GM19452 (cell line): ENCODE data around the gene SCMH1.
"Not testable (repeated sequence)": the region's sequence is repeated elsewhere in the genome, so short reads cannot be mapped to it uniquely, and the experiment has no call there.

ENCODE experiments used
- ATAC-seq: cut with Tn5 transposase; IDR thresholded peaks from one replicate; pipeline ENCODE4 v1.9.1; 2021; ENCODE audit not compliant: unreplicated experiment

The SCMH1 gene

DNA sequence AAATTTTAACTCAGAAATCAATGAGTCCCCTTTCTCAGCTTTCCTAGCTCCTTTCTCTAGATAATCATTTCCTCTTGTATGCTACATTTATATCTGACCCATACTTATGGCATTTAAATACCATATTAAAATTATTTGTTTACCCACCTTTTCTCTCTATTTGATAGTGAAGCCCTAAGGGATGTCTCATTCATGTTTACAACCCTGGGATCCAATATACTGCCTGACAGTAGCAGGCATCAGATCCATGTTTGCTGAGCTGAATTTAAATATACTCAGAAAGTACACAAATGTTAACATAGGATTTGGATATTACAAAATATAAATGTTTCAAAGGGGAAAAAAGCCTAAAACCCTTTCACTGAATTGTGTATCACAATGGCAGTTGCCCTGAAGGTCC lies 26.5 kb downstream of the SCMH1 start:
- no peak for ATAC-seq

DNA sequence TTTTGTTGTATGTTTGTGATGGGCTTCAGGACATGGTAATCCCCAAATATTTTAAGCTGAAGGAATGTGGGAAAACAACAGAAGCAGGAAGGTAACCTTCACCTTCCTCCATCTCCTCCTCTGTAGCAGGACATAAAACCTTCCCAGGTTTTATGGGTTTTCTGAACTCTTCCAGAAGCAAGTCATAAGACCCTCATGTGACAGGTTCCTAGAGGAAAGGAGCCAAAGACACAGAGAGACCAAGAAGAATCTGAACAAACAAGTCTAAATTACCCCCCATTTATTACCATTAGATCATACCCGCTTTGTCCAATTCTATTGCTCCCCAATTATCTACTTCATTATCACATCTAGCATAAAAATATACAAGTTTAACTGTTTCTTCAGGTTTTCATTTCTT lies 28.8 kb downstream of the SCMH1 start:
- no peak for ATAC-seq

GRCh38 chr1:41211608-41212007 lies 30.5 kb downstream of the SCMH1 start:
- ATAC-seq: not testable (repeated sequence)

GRCh38 chr1:41207053-41207452 lies 35.1 kb downstream of the SCMH1 start:
- not testable (repeated sequence) for ATAC-seq

DNA sequence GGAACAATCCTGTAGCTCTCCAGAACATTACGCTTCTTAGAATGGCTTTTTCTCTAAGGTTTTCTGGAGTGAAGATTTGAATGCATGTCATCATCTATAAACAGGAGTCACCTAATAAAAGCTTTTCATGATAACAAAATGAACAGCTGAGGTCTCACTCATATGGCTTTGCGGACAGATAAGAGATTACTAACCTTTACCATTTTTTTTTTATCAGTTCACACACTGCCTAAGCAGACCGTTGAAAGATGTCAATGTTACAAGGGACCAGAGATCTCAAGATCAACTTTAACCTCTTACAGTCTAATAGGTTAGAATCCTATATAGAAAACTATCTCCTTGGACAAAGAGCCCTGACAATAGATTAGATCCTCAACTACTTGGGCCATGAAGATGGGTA lies 41.4 kb downstream of the SCMH1 start:
- no peak for ATAC-seq

- no peak for ATAC-seq
Measured at GRCh38 chr1:41199375-41199774, 42.7 kb downstream of the SCMH1 start.

- ATAC-seq: no peak
Measured at GRCh38 chr1:41192456-41193178, 49.5 kb downstream of the SCMH1 start.

DNA sequence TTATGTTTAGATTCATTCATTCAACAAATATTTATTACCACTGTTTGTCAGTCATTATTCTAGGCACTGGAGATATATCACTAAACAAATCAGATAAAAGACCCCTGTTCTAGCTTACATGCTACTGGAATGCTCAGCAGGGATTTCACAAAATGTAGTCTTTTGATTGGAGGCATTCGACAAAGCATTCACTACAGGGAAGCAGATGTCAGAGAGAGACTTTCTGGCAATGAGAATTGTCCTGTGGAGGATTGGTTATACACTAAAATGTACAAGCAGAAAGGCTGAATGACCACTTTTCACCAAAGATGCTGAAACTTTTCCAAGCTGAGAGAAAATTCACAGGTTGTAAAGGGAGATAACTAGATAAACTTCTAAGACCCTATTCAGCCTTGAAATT lies 57.7 kb downstream of the SCMH1 start:
- ATAC-seq: no peak

- not testable (repeated sequence) for ATAC-seq
Measured at GRCh38 chr1:41178230-41178629, 63.9 kb downstream of the SCMH1 start.

DNA sequence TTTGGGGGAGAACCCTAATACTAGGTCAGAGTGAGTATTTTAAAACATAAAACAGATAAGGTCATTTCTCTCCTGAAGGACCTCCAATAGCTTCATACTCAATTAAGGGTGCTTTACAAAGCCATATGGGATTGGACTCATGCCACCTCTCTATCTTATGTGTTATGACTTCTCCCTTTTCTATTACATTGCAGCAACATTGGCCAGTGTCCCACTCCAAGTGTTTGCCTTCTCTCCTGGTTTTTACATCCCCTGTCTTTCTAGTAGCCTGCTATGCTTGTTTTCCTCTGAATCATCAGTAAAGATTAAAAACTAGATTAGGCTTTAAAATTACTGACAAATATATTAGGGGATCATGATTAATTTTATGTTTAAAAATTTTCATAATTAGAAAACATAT lies 66.6 kb downstream of the SCMH1 start:
- no peak for ATAC-seq

DNA sequence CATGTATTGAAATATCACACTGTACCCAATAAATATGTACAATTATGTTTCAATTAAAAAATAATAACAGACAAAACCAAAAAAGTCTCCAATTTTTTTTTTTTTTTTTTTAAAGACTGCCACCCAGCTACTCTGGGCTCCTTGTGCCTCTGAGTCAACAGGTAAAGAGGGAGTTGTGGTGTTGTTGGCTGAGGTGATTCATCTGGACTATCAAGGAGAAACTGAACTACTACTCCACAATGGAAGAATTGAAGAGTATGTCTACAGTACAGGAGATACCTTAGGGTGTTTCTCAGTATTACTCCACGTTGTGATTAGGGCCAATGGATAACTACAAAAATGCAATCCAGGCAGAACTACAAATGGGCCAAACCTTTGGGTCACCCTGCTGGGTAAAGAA lies 67.9 kb downstream of the SCMH1 start:
- ATAC-seq: no peak

- ATAC-seq: no peak
Measured at GRCh38 chr1:41173651-41174050, 68.5 kb downstream of the SCMH1 start.

GRCh38 chr1:41171266-41171874 lies 70.7 kb downstream of the SCMH1 start:
- ATAC-seq: no peak

GRCh38 chr1:41169799-41170180 lies 72.3 kb downstream of the SCMH1 start:
- no peak for ATAC-seq

GRCh38 chr1:41169066-41169798 lies 72.9 kb downstream of the SCMH1 start:
- ATAC-seq: no peak

DNA sequence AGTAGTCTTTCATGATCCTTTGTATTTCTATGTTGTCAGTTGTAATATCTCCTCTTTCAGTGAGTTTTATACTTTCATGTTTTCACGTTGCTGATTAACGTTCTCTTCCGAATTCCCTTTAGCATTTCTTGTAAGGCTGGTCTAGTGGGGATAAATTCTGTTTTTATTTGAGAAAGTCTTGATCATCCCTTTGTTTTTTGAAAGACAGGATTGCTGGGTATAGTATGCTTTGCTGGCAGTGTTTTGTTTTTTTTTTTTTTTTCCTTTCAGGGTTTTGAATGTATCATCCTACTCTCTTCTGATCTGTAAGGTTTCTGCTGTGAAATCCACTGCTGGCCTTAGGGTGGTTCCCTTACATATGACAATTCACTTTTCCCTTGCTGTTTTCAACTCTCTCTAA lies 74.4 kb downstream of the SCMH1 start:
- ATAC-seq: no peak

DNA sequence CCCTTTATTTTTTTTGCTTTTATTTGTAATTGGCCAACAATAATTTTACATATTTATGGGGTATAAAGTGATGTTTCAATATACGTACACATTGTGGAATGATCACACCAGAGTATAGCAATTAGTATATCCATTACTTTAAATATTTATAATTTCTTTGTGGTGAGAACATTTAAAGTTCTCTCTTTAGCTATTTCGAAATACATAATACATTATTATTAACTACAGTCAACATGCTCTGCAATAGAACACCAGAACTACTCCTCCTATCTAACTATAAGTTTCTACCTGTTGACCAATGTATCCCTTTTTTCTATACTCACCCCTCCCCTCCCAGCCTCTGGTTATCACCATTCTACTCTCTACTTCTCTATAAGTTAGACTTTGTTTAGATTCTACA lies 77.4 kb downstream of the SCMH1 start:
- no peak for ATAC-seq

DNA sequence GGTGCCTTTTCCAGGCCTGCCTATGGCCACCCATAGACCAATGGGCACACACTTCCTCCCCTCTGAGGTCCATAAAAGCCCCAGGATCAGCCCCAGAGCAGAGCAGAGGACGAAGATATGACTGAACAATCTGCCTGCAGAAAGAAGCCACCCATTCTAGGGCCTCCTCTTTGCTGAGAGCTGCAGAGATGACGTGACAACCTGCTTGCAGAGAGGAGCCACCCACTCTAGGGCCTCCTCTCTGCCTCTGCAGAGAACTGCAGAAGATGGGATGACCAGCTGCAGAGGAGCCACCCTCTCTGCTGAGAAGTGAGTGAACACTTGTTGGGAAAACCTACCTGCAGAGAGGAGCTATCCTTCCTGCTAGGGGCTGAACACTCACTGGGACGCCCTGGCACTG lies 79.7 kb downstream of the SCMH1 start:
- no peak for ATAC-seq

GRCh38 chr1:41161846-41162245 lies 80.3 kb downstream of the SCMH1 start:
- ATAC-seq: no peak

- ATAC-seq: no peak
Measured at GRCh38 chr1:41160498-41161110, 81.5 kb downstream of the SCMH1 start.

- ATAC-seq: no peak
Measured at GRCh38 chr1:41158966-41159365, 83.1 kb downstream of the SCMH1 start.
